Neural progenitor cell (in vitro differentiated cells): ENCODE results near the gene CBFA2T2. TPM values are rescaled to one million over a fixed set of nuclear protein-coding genes. Genes with fewer than 3 reads are reported as not detected.
"Not testable (repeated sequence)": the region's sequence is repeated elsewhere in the genome, so short reads cannot be mapped to it uniquely, and the experiment has no call there.

ENCODE experiments used
- DNase-seq: peaks from one replicate; pipeline ENCODE4 v3.0.0-alpha.2; 2016; ENCODE audit warnings: low spot score
- H2AFZ ChIP-seq: fragments of 200-600 bp; sonication (generic); replicated peaks from 2 replicates; pipeline ENCODE4 v1.6.1; 2016; ENCODE audit warnings: antibody characterized with exemption
- H3F3A ChIP-seq: fragments of 200-600 bp; sonication (generic); 2 replicates; pipeline ENCODE4 v1.6.1; 2016; ENCODE audit warnings: antibody characterized with exemption, low read depth
- H3K27ac ChIP-seq: fragments of 200-600 bp; sonication (generic); 2 replicates; pipeline ENCODE4 v1.5.1; 2016; ENCODE audit warnings: mild to moderate bottlenecking
- H3K27me3 ChIP-seq: fragments of 200-600 bp; sonication (generic); 2 replicates; pipeline ENCODE4 v1.6.1; 2016; ENCODE audit warnings: mild to moderate bottlenecking, moderate library complexity
- H3K36me3 ChIP-seq: fragments of 200-600 bp; sonication (generic); 2 replicates; pipeline ENCODE4 v1.5.1; 2016
- H3K4me1 ChIP-seq: fragments of 200-600 bp; sonication (generic); 2 replicates; pipeline ENCODE4 v1.6.1; 2016; ENCODE audit warnings: mixed run types
- H3K4me2 ChIP-seq: fragments of 200-600 bp; sonication (generic); 2 replicates; pipeline ENCODE4 v1.6.1; 2016
- H3K4me3 ChIP-seq: fragments of 200-600 bp; sonication (generic); 2 replicates; pipeline ENCODE4 v1.5.1; 2016
- H3K79me2 ChIP-seq: fragments of 200-600 bp; sonication (generic); 2 replicates; pipeline ENCODE4 v1.6.1; 2016; ENCODE audit warnings: low read depth
- H3K9ac ChIP-seq: fragments of 200-600 bp; sonication (generic); 2 replicates; pipeline ENCODE4 v1.6.1; 2016
- H3K9me3 ChIP-seq: fragments of 200-600 bp; sonication (generic); 2 replicates; pipeline ENCODE4 v1.5.1; 2016; ENCODE audit warnings: low read depth
- H4K20me1 ChIP-seq: fragments of 200-600 bp; sonication (generic); 2 replicates; pipeline ENCODE4 v1.6.1; 2016; ENCODE audit warnings: low read depth
- H3K27ac Mint-ChIP-seq: 3 replicates; pipeline ENCODE4 v1.8.0; 2021; ENCODE audit warnings: mixed read lengths
- H3K27me3 Mint-ChIP-seq: 2 replicates; pipeline ENCODE4 v1.8.0; 2022; ENCODE audit warnings: low read depth, mild to moderate bottlenecking, inconsistent platforms, moderate library complexity, mixed read lengths; ENCODE audit not compliant: insufficient read depth
- H3K36me3 Mint-ChIP-seq: 3 replicates; pipeline ENCODE4 v1.8.0; 2021; ENCODE audit warnings: mixed read lengths
- H3K4me1 Mint-ChIP-seq: 3 replicates; pipeline ENCODE4 v1.8.0; 2021; ENCODE audit warnings: mixed read lengths
- H3K4me3 Mint-ChIP-seq: 3 replicates; pipeline ENCODE4 v1.8.0; 2021; ENCODE audit warnings: mild to moderate bottlenecking, moderate library complexity, mixed read lengths
- H3K9me3 Mint-ChIP-seq: 3 replicates; pipeline ENCODE4 v1.8.0; 2020; ENCODE audit warnings: mixed read lengths
- EZH2 ChIP-seq: fragments of 200-600 bp; sonication (generic); IDR thresholded peaks from 2 replicates; pipeline ENCODE4 v1.6.1; 2017; ENCODE audit warnings: antibody characterized with exemption, mild to moderate bottlenecking, moderate library complexity
- EZH2phosphoT487 ChIP-seq: fragments of 200-600 bp; sonication (generic); IDR thresholded peaks from 2 replicates; pipeline ENCODE4 v1.6.1; 2017; ENCODE audit warnings: antibody characterized with exemption
- total RNA-seq: library from RNA; depleted of rRNA; stranded (reverse); fragments of >200 nt; gene quantifications from 2 replicates; pipeline ENCODE4 v1.2.3, GENCODE V29; 2015; ENCODE audit warnings: low replicate concordance
- TF ChIP-seq, protein P1 (sequence below): fragments of 200-600 bp; sonication (generic); IDR thresholded peaks from 2 replicates; pipeline ENCODE4 v1.5.1; 2017; ENCODE audit warnings: antibody characterized with exemption, mild to moderate bottlenecking

CBFA2T2 gene
- total RNA-seq, 1 donor from 2014 or later, result 11.9 TPM

DNA sequence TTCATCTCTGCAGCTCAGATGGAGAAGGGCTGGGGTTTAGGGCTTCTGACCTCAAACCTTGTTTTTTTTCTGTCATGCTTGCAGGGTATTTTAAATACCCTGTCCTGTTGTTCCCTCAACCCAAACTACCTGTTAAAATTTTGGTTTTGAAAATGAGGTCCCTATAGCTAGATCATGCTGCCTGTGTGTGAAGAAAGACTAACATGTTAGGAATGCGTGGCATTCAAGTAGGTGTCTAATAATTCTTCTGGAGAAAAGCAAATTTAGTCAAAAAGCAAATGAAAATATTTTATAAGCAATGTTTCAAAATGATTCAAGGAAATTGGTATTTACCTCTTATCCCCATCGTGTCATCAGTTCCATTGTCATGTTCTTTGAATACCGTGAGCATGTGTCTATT lies 95.1 kb downstream of the CBFA2T2 start:
- Mint-ChIP-seq H3K4me1 (peaks cover 7% of the 10 kb centered on the region), H3K36me3 (peaks cover 5% of the 10 kb centered on the region), H3K9me3 (no peaks in the 10 kb centered on the region), H3K27me3 (no peaks in the 10 kb centered on the region), H3K27ac (no peak overlapping the region), H3K4me3 (no peak overlapping the region)
- no peak overlapping the region for H3K27ac ChIP-seq
- H3K4me3 ChIP-seq, result no peak overlapping the region
- H3K9me3 ChIP-seq, result no peaks in the 10 kb centered on the region
- H3K4me1 ChIP-seq, result no peaks in the 10 kb centered on the region
- no peaks in the 10 kb centered on the region for H3K79me2 ChIP-seq
- H3K4me2 ChIP-seq, result no peak overlapping the region
- H3F3A ChIP-seq, result no peaks in the 10 kb centered on the region
- H3K9ac ChIP-seq, result no peak overlapping the region
- H3K27me3 ChIP-seq, result no peaks in the 10 kb centered on the region
- H2AFZ ChIP-seq, result no peak overlapping the region
- peaks cover 3% of the 10 kb centered on the region for H4K20me1 ChIP-seq
- H3K36me3 ChIP-seq, result no peaks in the 10 kb centered on the region
- DNase-seq, result no peak
- TF ChIP-seq EZH2 (no peak), EZH2phosphoT487 (no peak)
- TF ChIP-seq, protein P1, sequence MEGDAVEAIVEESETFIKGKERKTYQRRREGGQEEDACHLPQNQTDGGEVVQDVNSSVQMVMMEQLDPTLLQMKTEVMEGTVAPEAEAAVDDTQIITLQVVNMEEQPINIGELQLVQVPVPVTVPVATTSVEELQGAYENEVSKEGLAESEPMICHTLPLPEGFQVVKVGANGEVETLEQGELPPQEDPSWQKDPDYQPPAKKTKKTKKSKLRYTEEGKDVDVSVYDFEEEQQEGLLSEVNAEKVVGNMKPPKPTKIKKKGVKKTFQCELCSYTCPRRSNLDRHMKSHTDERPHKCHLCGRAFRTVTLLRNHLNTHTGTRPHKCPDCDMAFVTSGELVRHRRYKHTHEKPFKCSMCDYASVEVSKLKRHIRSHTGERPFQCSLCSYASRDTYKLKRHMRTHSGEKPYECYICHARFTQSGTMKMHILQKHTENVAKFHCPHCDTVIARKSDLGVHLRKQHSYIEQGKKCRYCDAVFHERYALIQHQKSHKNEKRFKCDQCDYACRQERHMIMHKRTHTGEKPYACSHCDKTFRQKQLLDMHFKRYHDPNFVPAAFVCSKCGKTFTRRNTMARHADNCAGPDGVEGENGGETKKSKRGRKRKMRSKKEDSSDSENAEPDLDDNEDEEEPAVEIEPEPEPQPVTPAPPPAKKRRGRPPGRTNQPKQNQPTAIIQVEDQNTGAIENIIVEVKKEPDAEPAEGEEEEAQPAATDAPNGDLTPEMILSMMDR, result no peak

DNA sequence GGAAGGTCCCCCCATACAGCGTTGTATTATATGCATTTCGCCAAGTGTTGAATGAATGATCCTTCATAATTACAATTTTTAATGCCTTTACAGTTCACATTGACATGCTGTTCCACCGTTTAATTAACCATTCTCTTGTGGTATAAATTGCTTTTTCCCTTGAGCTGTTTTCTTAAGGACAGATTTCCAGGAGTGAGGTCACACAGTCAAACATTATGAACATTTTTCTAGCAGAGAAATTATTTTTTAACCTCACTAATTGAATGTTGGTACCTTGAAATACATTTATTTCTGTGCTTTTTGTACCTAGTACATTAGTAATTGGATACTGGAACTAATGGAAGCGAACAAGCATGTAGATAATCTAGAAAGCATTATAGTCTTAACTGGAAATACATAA lies 95.5 kb downstream of the CBFA2T2 start:
- Histone ChIP-seq H3K36me3 (no peaks in the 10 kb centered on the region), H3K9ac (no peak overlapping the region), H3K27me3 (no peaks in the 10 kb centered on the region), H3F3A (no peaks in the 10 kb centered on the region), H2AFZ (no peak overlapping the region), H3K4me2 (no peak overlapping the region), H3K9me3 (no peaks in the 10 kb centered on the region), H3K4me3 (no peak overlapping the region), H3K4me1 (no peaks in the 10 kb centered on the region), H3K79me2 (no peaks in the 10 kb centered on the region), H4K20me1 (peaks cover 3% of the 10 kb centered on the region), H3K27ac (no peak overlapping the region)
- Mint-ChIP-seq H3K27me3 (no peaks in the 10 kb centered on the region), H3K9me3 (no peaks in the 10 kb centered on the region), H3K4me1 (peaks cover 7% of the 10 kb centered on the region), H3K36me3 (peaks cover 5% of the 10 kb centered on the region), H3K27ac (no peak overlapping the region), H3K4me3 (no peak overlapping the region)
- TF ChIP-seq EZH2 (no peak), EZH2phosphoT487 (no peak)
- TF ChIP-seq, protein P1, result no peak
- no peak for DNase-seq

DNA sequence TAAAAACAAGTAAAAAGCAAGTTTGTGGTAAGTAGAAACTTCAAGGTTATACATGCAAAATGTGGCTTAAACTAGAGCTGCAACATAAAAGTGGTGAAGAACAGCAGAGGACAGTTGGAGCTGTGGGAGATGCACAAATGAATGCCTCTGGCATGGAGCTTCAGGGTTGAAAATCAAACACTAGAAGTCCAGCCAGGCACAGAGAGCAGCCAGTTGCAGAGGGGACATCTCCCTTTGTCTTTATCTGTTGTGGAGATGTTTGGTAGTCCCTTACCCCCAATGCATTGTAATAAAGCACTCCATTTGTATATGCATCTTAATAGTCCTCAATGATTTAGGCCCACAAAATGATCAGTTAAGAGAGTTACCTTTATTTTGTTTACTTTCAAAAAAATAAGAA lies 99.2 kb downstream of the CBFA2T2 start:
- H3K27ac ChIP-seq, result no peak overlapping the region
- H2AFZ ChIP-seq, result no peak overlapping the region
- no peak overlapping the region for H3K4me3 ChIP-seq
- H3K27me3 ChIP-seq, result no peaks in the 10 kb centered on the region
- peaks cover 3% of the 10 kb centered on the region for H4K20me1 ChIP-seq
- TF ChIP-seq EZH2 (no peak), EZH2phosphoT487 (no peak)
- TF ChIP-seq, protein P1, result no peak
- no peak overlapping the region for H3K4me3 Mint-ChIP-seq
- H3K36me3 ChIP-seq, result no peaks in the 10 kb centered on the region
- H3K4me1 ChIP-seq, result no peaks in the 10 kb centered on the region
- H3K79me2 ChIP-seq, result no peaks in the 10 kb centered on the region
- H3K4me2 ChIP-seq, result no peak overlapping the region
- H3F3A ChIP-seq, result no peaks in the 10 kb centered on the region
- DNase-seq, result no peak
- no peak overlapping the region for H3K27ac Mint-ChIP-seq
- H3K9me3 Mint-ChIP-seq, result no peaks in the 10 kb centered on the region
- no peak overlapping the region for H3K9ac ChIP-seq
- peaks cover 3% of the 10 kb centered on the region for H3K4me1 Mint-ChIP-seq
- peaks cover 2% of the 10 kb centered on the region for H3K27me3 Mint-ChIP-seq
- no peaks in the 10 kb centered on the region for H3K9me3 ChIP-seq
- peaks cover 2% of the 10 kb centered on the region for H3K36me3 Mint-ChIP-seq

DNA sequence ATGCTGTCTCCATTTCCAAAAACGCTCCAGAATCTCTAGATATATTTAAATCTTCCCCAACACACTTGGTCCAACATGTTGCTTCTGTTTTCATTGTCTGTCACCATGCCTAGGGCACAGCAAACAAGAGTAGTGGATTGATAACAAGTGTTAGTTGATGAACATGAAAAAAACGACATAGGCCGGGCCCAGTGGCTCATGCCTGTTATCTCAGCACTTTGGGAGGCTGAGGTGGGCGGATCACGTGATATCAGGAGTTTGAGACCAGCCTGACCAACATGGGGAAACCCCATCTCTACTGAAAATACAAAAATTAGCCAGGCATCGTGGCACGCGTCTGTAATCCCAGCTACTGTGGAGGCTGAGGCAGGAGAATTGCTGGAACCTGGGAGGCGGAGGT lies 102.0 kb downstream of the CBFA2T2 start:
- not testable (repeated sequence) for H3K36me3 Mint-ChIP-seq

More for the DNA sequence above, 102.0 kb downstream of the CBFA2T2 start:
- not testable (repeated sequence) for H2AFZ ChIP-seq, H3K4me1 Mint-ChIP-seq, H3K4me1 ChIP-seq, H3K27ac ChIP-seq, H3K4me2 ChIP-seq, H3K4me3 ChIP-seq, H3K9ac ChIP-seq, H3K27me3 ChIP-seq, H3K79me2 ChIP-seq, H3K9me3 Mint-ChIP-seq, H3K27me3 Mint-ChIP-seq, H3K36me3 ChIP-seq, DNase-seq, H4K20me1 ChIP-seq, H3K9me3 ChIP-seq, H3K4me3 Mint-ChIP-seq, H3F3A ChIP-seq, H3K27ac Mint-ChIP-seq
